A549 (cell line): Measurements from ENCODE around the gene SKIDA1. TPM values are rescaled to one million over a fixed set of nuclear protein-coding genes. Genes with fewer than 3 reads are reported as not detected.

Experiments used
- ATAC-seq, 2 experiments: fragments of 200-7000 bp in 1 of 2; fragments of >200 bp in 1 of 2; cut with Nextera tagmentation in 1 of 2; cut with Tn5 transposase in 1 of 2; 3 replicates each; pipeline versions ENCODE4 v1.8.0 to v1.9.1; 2018 to 2020; ENCODE audit warnings: mild to moderate bottlenecking in 1 of 2, moderate library complexity in 1 of 2
- CTCF ChIA-PET: fragments of 300-600 bp; sonication (Branson Sonifier 250); formaldehyde crosslinking; extraction: SDS; loops from one replicate; lab custom pipeline; 2021; ENCODE audit warnings: antibody characterized with exemption, inconsistent platforms; lab: Yijun Ruan, JAX
- POLR2A ChIA-PET: fragments of 350-600 bp; formaldehyde crosslinking; extraction: SDS; loops from one replicate; lab custom pipeline; 2021; ENCODE audit warnings: antibody characterized with exemption, inconsistent platforms; lab: Yijun Ruan, JAX
- DNase-seq, 2 experiments: peaks; one replicate each; pipeline versions ENCODE4 v3.0.0 to v3.0.0-alpha.2; 2011 to 2016; ENCODE audit warnings: low read depth in 1 of 2, low spot score in 1 of 2
- FAIRE-seq: peaks from 2 replicates; lab custom pipeline; 2011; peaks lifted over from hg19 to GRCh38; lab: Jason Lieb, UNC
- H3K27ac ChIP-seq, 2 experiments: fragments of >200 bp; sonication (Bioruptor Twin); formaldehyde crosslinking; 3 replicates each; pipeline ENCODE4 v1.5.1; 2016 to 2017
- H3K4me1 ChIP-seq: fragments of >200 bp; sonication (Bioruptor Twin); formaldehyde crosslinking; 3 replicates; pipeline ENCODE4 v1.6.1; 2016
- H3K4me2 ChIP-seq: fragments of >200 bp; sonication (Bioruptor Twin); formaldehyde crosslinking; 3 replicates; pipeline ENCODE4 v1.6.1; 2016
- H3K4me3 ChIP-seq: fragments of >200 bp; sonication (Bioruptor Twin); formaldehyde crosslinking; 3 replicates; pipeline ENCODE4 v1.5.1; 2016
- H3K9me3 ChIP-seq: fragments of >200 bp; sonication (Bioruptor Twin); formaldehyde crosslinking; 3 replicates; pipeline ENCODE4 v1.6.1; 2016
- BHLHE40 ChIP-seq: IDR thresholded peaks from 2 replicates; pipeline ENCODE4 v1.6.1; 2012; ENCODE audit warnings: low read depth, low read length, inconsistent platforms
- CBX8 ChIP-seq: fragments of 200-600 bp; sonication (generic); IDR thresholded peaks from 2 replicates; pipeline ENCODE4 v1.6.1; 2016
- EHF ChIP-seq: fragments of 250-450 bp; sonication (Bioruptor Pico); IDR thresholded peaks from 2 replicates; pipeline ENCODE4 v1.5.0; 2020; ENCODE audit warnings: mild to moderate bottlenecking
- EHMT2 ChIP-seq: fragments of 200-600 bp; sonication (generic); IDR thresholded peaks from 2 replicates; pipeline ENCODE4 v1.6.1; 2016; ENCODE audit warnings: antibody characterized with exemption, low read depth, mild to moderate bottlenecking, moderate library complexity
- EP300 ChIP-seq, 2 experiments: fragments of >200 bp; sonication (Bioruptor Twin); formaldehyde crosslinking; IDR thresholded peaks; 2 replicates in 1 of 2; 3 replicates in 1 of 2; pipeline ENCODE4 v1.6.1; 2016 to 2017
- FOSB ChIP-seq: fragments of 250-450 bp; sonication (Bioruptor Pico); IDR thresholded peaks from 2 replicates; pipeline ENCODE4 v1.5.0; 2020; ENCODE audit warnings: mild to moderate bottlenecking, moderate library complexity
- FOSL2 ChIP-seq, 2 experiments: fragments of 450-650 bp in 1 of 2; fragments of >200 bp in 1 of 2; sonication (Bioruptor Twin) in 1 of 2; formaldehyde crosslinking; IDR thresholded peaks; 2 replicates each; pipeline versions ENCODE4 v1.5.0 to v1.6.1; 2016 to 2020; ENCODE audit warnings: mild to moderate bottlenecking in 1 of 2, moderate library complexity in 1 of 2
- GATA3 ChIP-seq: IDR thresholded peaks from 2 replicates; pipeline ENCODE4 v1.6.1; 2012; ENCODE audit warnings: borderline replicate concordance
- HEYL ChIP-seq: fragments of 250-450 bp; sonication (Bioruptor Pico); IDR thresholded peaks from 2 replicates; pipeline ENCODE4 v1.8.0; 2021; ENCODE audit warnings: mild to moderate bottlenecking, moderate library complexity
- HOXA7 ChIP-seq: fragments of 250-450 bp; sonication (Bioruptor Pico); IDR thresholded peaks from 2 replicates; pipeline ENCODE4 v1.5.0; 2020; ENCODE audit warnings: mild to moderate bottlenecking, moderate library complexity
- HOXB5 ChIP-seq: fragments of 250-450 bp; sonication (Bioruptor Pico); IDR thresholded peaks from 2 replicates; pipeline ENCODE4 v1.5.0; 2020; ENCODE audit warnings: mild to moderate bottlenecking, moderate library complexity
- KDM5A ChIP-seq: fragments of 200-600 bp; sonication (generic); IDR thresholded peaks from 2 replicates; pipeline ENCODE4 v1.6.1; 2016; ENCODE audit warnings: antibody characterized with exemption, mild to moderate bottlenecking
- NPAS2 ChIP-seq: fragments of 250-450 bp; sonication (Bioruptor Pico); IDR thresholded peaks from 2 replicates; pipeline ENCODE4 v1.8.0; 2022; ENCODE audit warnings: mild to moderate bottlenecking, moderate library complexity, borderline replicate concordance
- POLR2A ChIP-seq: IDR thresholded peaks from 2 replicates; pipeline ENCODE4 v1.6.1; 2012; ENCODE audit warnings: mild to moderate bottlenecking, low read length
- POLR2AphosphoS2 ChIP-seq: conservative IDR thresholded peaks from 2 replicates; pipeline ENCODE4 v1.6.1; 2012; ENCODE audit warnings: low read length, improper control_type of control experiment, inconsistent platforms
- RCOR1 ChIP-seq: fragments of 150-350 bp; IDR thresholded peaks from 2 replicates; pipeline ENCODE4 v1.6.1; 2014; ENCODE audit warnings: antibody characterized with exemption, low read length, low read depth
- SREBF2 ChIP-seq: fragments of 450-650 bp; IDR thresholded peaks from 2 replicates; pipeline ENCODE4 v1.6.1; 2014; ENCODE audit warnings: mild to moderate bottlenecking, moderate library complexity
- TP53 ChIP-seq: fragments of 250-450 bp; sonication (Bioruptor Pico); IDR thresholded peaks from 2 replicates; pipeline ENCODE4 v1.5.0; 2021; ENCODE audit warnings: mild to moderate bottlenecking, moderate library complexity
- ZC3H11A ChIP-seq: fragments of 450-650 bp; IDR thresholded peaks from 2 replicates; pipeline ENCODE4 v1.6.1; 2014; ENCODE audit warnings: antibody characterized with exemption, mild to moderate bottlenecking
- ZNF302 ChIP-seq: fragments of 250-450 bp; sonication (Bioruptor Pico); IDR thresholded peaks from 2 replicates; pipeline ENCODE4 v1.9.0; 2021; ENCODE audit warnings: inconsistent platforms, mild to moderate bottlenecking, moderate library complexity
- WGBS: methylation state at CpG from one replicate; pipeline ENCODE4 v1.1.6; 2017; ENCODE audit errors: missing lambda C conversion rate; 5-methylcytosine and 5-hydroxymethylcytosine counted together
- polyA plus RNA-seq, 4 experiments: library from polyadenylated mRNA; depleted of rRNA in 3 of 4; stranded (reverse); fragments of >200 nt; fragmentation: RNase III in 1 of 4; extraction: RNeasy Plus Mini Kit Qiagen cat#74134 plus additional on column Dnase treatment in 1 of 4; gene quantifications; 2 replicates in 3 of 4; 3 replicates in 1 of 4; pipeline ENCODE4 v1.2.3, GENCODE V29; 2011 to 2017
- TF ChIP-seq, protein P1 (sequence below): fragments of 250-450 bp; sonication (Bioruptor Pico); IDR thresholded peaks from 2 replicates; pipeline ENCODE4 v1.5.0; 2021; ENCODE audit warnings: mild to moderate bottlenecking, moderate library complexity, borderline replicate concordance

Gene SKIDA1
- polyA plus RNA-seq, 2 of the 4 experiments (the other 2 are of a cell fraction) = 1.0 to 4.1 TPM

DNA sequence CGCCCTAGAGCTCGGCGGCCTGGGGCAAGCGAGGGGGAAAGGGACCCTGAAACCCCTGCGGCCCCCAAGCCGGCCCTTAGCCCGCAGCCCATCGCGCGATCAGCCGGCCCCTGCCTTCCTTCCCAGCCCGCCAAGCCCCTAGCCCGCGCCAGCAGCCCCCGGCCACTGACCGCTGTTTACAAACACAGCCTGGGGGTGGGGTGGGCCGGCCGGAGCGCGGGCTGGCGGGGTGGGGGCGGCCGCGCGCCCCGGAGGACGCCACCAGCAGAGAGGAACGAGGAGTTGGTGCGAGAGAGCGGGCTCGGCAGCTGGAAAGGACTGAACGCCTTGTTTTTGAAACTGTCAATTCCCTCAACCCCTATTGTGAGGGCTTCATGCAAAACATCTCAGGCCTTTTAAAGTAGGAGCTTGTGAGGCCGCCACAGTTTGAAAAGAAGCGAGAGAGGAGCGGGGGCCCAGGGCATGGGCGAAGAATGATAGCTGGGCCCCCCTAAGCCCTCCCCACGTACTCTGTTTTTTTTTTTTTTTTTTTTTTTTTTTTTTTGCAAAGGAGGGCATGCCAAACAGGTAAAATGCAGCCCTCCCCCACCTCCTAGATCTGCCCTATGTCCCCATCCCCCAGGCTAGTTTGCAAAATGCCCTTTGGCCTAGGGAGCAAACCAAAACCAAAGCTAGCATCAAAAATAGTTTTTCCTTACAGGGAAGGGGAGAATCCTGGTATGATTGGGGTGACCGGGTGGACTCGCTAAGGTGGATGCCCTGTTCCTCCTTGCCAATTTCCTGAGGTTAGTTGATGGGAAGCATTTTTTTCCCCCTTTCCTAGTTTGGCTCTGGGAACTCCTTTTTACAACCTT is 15.0 kb downstream of the SKIDA1 start:
- Histone ChIP-seq H3K4me1 (peaks cover 58% of the 10 kb centered on the region), H3K4me2 (peak overlapping the region; percentile 41; the same call in 2 of the 3 replicates), H3K9me3 (no peaks in the 10 kb centered on the region), H3K27ac (no peak overlapping the region), H3K4me3 (no peak overlapping the region)
- no peak for FAIRE-seq
- ATAC-seq = no peak
- CTCF ChIA-PET = interaction anchor here (0.6 to 1.6 kb wide), 2 partner anchors 10 to 12 kb away, joined by 3 to 4 read pairs; no protein-coding TSS in a partner anchor
- WGBS = 96% methylated on average over 35 of the region's 39 CpGs
- DNase-seq = no peak
- no peak for TF ChIP-seq EHF (CRISPR knock-in tag)
- TF ChIP-seq BHLHE40 = no peak
- TF ChIP-seq FOSB = no peak
- TF ChIP-seq, protein P1, sequence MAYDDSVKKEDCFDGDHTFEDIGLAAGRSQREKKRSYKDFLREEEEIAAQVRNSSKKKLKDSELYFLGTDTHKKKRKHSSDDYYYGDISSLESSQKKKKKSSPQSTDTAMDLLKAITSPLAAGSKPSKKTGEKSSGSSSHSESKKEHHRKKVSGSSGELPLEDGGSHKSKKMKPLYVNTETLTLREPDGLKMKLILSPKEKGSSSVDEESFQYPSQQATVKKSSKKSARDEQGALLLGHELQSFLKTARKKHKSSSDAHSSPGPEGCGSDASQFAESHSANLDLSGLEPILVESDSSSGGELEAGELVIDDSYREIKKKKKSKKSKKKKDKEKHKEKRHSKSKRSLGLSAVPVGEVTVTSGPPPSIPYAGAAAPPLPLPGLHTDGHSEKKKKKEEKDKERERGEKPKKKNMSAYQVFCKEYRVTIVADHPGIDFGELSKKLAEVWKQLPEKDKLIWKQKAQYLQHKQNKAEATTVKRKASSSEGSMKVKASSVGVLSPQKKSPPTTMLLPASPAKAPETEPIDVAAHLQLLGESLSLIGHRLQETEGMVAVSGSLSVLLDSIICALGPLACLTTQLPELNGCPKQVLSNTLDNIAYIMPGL (CRISPR knock-in tag) = no peak
- no peak for TF ChIP-seq EP300 (IDR thresholded peaks at IDR 0.05)
- no peak for TF ChIP-seq RCOR1
- no peak for TF ChIP-seq TP53
- no peak for TF ChIP-seq HOXA7 (CRISPR knock-in tag)
- TF ChIP-seq POLR2A = no peak
- no peak for TF ChIP-seq GATA3
- TF ChIP-seq ZNF302 (CRISPR knock-in tag) = no peak
- TF ChIP-seq HOXB5 (CRISPR knock-in tag) = no peak
- no peak for TF ChIP-seq NPAS2 (CRISPR knock-in tag)
- POLR2A ChIA-PET = no interaction called here

DNA sequence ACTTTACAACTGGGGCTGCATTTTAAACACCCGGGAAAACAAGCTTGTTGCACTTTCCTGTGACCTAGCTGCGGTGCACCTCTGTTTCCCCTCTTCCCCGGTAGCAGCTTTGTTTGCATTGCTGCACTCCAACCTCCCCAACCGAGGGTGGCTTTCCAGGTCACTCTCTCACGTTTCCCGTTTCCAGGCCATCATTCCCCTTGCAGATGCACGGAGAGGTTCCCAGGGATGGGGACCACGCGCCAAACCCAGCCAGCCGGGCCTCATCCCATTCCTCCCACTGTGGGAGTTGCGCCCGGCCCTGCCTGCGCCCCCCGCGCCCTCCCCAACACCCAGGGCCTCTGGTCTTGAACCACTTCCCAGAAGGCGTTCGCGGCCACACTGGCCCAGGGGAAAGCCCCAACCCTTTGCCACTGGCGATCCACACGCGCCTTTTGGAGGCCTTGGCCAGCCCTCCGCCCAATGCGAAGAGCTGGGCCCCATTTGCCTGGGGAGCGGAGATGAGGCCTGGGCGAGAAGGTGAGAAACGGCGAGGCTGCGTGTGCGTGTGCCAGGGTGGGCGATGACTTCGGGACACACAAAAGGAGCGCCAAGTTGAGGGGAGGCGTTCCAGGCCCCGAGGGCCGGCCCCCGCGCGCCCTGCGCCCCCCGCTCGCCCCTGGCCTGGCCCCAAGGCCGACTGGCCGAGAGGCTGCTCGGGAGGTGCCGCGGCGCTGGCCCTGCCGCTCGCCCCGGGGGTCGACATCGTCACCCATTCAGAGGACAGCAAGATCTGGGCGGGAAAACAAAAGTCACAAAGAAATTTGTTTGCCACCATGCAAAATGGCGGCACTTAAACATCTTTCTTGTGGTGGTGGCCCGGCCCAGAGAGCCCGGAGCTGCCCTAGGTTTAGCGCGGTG is 15.9 kb downstream of the SKIDA1 start:
- Histone ChIP-seq H3K4me3 (no peak overlapping the region), H3K27ac (no peak overlapping the region), H3K4me1 (peaks cover 53% of the 10 kb centered on the region), H3K4me2 (no peak overlapping the region), H3K9me3 (no peaks in the 10 kb centered on the region)
- ATAC-seq = no peak
- ChIA-PET CTCF (interaction anchor here (1.6 kb wide), 1 partner anchor 12 kb away, joined by 4 read pairs; no protein-coding TSS in a partner anchor), POLR2A (no interaction called here)
- FAIRE-seq = no peak
- no peak for DNase-seq
- 95% methylated on average over 48 of the region's 58 CpGs for WGBS
- TF ChIP-seq TP53 (no peak), ZNF302 (CRISPR knock-in tag) (no peak), POLR2AphosphoS2 (no peak), HEYL (CRISPR knock-in tag) (no peak), ZC3H11A (no peak), KDM5A (no peak), CBX8 (no peak), SREBF2 (no peak), EHMT2 (no peak), FOSL2 (IDR thresholded peaks at IDR 0.05) (no peak), FOSL2 (CRISPR knock-in tag; IDR thresholded peaks at IDR 0.05) (no peak)
- TF ChIP-seq, all 56 proteins: peak for 0
